H1 (cell line): ENCODE measurements around the gene G2E3. TPM values are rescaled to one million over a fixed set of nuclear protein-coding genes. Genes with fewer than 3 reads are reported as not detected.
A peak's percentile ranks its signal among the peaks of the same experiment; 100 is the strongest.
"Not testable (repeated sequence)": the region's sequence is repeated elsewhere in the genome, so short reads cannot be mapped to it uniquely, and the experiment has no call there.

ENCODE experiments used
- CTCF ChIA-PET: fragments of 300-600 bp; sonication (Branson Sonifier 250); formaldehyde crosslinking; loops from one replicate; lab custom pipeline; 2021; ENCODE audit not compliant: partially characterized antibody; lab: Charles Lee
- POLR2A ChIA-PET: fragments of 300-600 bp; sonication (Branson Sonifier 250); formaldehyde crosslinking; loops from one replicate; lab custom pipeline; 2021; ENCODE audit warnings: inconsistent platforms; ENCODE audit not compliant: partially characterized antibody; lab: Charles Lee
- DNase-seq, 2 experiments: peaks; one replicate each; pipeline versions ENCODE4 v3.0.0 to v3.0.0-alpha.2; 2010 to 2022; ENCODE audit warnings: low spot score in 2 of 2, low read depth in 1 of 2, mixed read lengths in 1 of 2
- FAIRE-seq: peaks from 2 replicates; lab custom pipeline; 2011; peaks lifted over from hg19 to GRCh38; lab: Jason Lieb, UNC
- H2AFZ ChIP-seq: 2 replicates; pipeline ENCODE4 v1.8.1; 2012; ENCODE audit warnings: low read length, inconsistent platforms
- H2AK5ac ChIP-seq: 2 replicates; pipeline ENCODE4 v1.6.1; 2013; ENCODE audit warnings: low read depth, low read length
- H2BK120ac ChIP-seq: replicated peaks from 2 replicates; pipeline ENCODE3; 2013; ENCODE audit warnings: low read depth, low read length, inconsistent platforms
- H2BK12ac ChIP-seq: 2 replicates; pipeline ENCODE4 v1.6.1; 2013; ENCODE audit warnings: low read depth, low read length
- H2BK15ac ChIP-seq: 2 replicates; pipeline ENCODE4 v1.6.1; 2013; ENCODE audit warnings: low read length
- H2BK20ac ChIP-seq: 2 replicates; pipeline ENCODE4 v1.6.1; 2013; ENCODE audit warnings: low read length
- H2BK5ac ChIP-seq: 2 replicates; pipeline ENCODE4 v1.6.1; 2013; ENCODE audit warnings: low read depth, low read length
- H3K14ac ChIP-seq: 2 replicates; pipeline ENCODE4 v1.6.1; 2013; ENCODE audit warnings: inconsistent platforms; ENCODE audit not compliant: insufficient read length
- H3K18ac ChIP-seq: 2 replicates; pipeline ENCODE4 v1.6.1; 2013; ENCODE audit warnings: low read length; ENCODE audit errors: extremely low read depth
- H3K23ac ChIP-seq: 2 replicates; pipeline ENCODE4 v1.6.1; 2013; ENCODE audit warnings: inconsistent platforms; ENCODE audit not compliant: insufficient read length
- H3K23me2 ChIP-seq: 2 replicates; pipeline ENCODE4 v1.6.1; 2013; ENCODE audit warnings: low read depth, low read length
- H3K27ac ChIP-seq: 2 replicates; pipeline ENCODE4 v1.6.1; 2011; ENCODE audit warnings: low read depth, low read length, inconsistent platforms
- H3K27me3 ChIP-seq, 4 experiments: replicated peaks in 1 of 4; 1 replicate in 1 of 4; 2 replicates in 3 of 4; pipeline versions ENCODE4 v1.6.1 to v1.8.1; 2011 to 2013; ENCODE audit warnings: low read length in 3 of 4, mild to moderate bottlenecking in 3 of 4, inconsistent platforms in 2 of 4, mixed read lengths in 2 of 4, moderate library complexity in 1 of 4; ENCODE audit not compliant: control insufficient read depth in 3 of 4, insufficient read depth in 3 of 4; ENCODE audit errors: extremely low read depth in 1 of 4
- H3K36me3 ChIP-seq, 4 experiments: 2 replicates each; pipeline versions ENCODE4 v1.6.1 to v1.8.1; 2011 to 2013; ENCODE audit warnings: mild to moderate bottlenecking in 4 of 4, low read length in 3 of 4, moderate library complexity in 2 of 4, control low read depth in 1 of 4, inconsistent platforms in 1 of 4; ENCODE audit not compliant: insufficient read depth in 4 of 4, control insufficient read depth in 2 of 4
- H3K4ac ChIP-seq: replicated peaks from 2 replicates; pipeline ENCODE3; 2013; ENCODE audit warnings: low read length, low read depth, mixed read lengths, inconsistent platforms; ENCODE audit not compliant: insufficient read length
- H3K4me1 ChIP-seq, 4 experiments: replicated peaks in 1 of 4; 1 replicate in 1 of 4; 2 replicates in 3 of 4; pipeline versions ENCODE4 v1.6.1 to v1.8.1; 2011 to 2013; ENCODE audit warnings: low read length in 3 of 4, inconsistent platforms in 2 of 4, mixed read lengths in 1 of 4; ENCODE audit not compliant: insufficient read depth in 4 of 4, control insufficient read depth in 3 of 4
- H3K4me2 ChIP-seq, 2 experiments: 2 replicates each; pipeline versions ENCODE4 v1.6.1 to v1.8.1; 2011 to 2013; ENCODE audit warnings: low read depth in 2 of 2, low read length in 2 of 2, control low read depth in 1 of 2, inconsistent platforms in 1 of 2, mild to moderate bottlenecking in 1 of 2; ENCODE audit not compliant: insufficient read depth in 1 of 2
- H3K4me3 ChIP-seq, 4 experiments: fragments of 200-600, 300-600 bp in 1 of 4; sonication (generic), shearing (Covaris generic), sonication (Bioruptor Twin) in 1 of 4; 2 replicates each; pipeline versions ENCODE4 v1.5.1 to v1.8.1; 2011 to 2016; ENCODE audit warnings: low read length in 4 of 4, low read depth in 3 of 4, control low read depth in 2 of 4, inconsistent platforms in 2 of 4, mild to moderate bottlenecking in 2 of 4, mixed read lengths in 1 of 4, moderate library complexity in 1 of 4; ENCODE audit not compliant: insufficient read depth in 2 of 4; ENCODE audit errors: extremely low read depth in 1 of 4
- H3K56ac ChIP-seq: replicated peaks from 2 replicates; pipeline ENCODE3; 2013; ENCODE audit warnings: low read depth, mild to moderate bottlenecking, mixed read lengths, low read length, inconsistent platforms; ENCODE audit not compliant: insufficient read length
- H3K79me1 ChIP-seq: 2 replicates; pipeline ENCODE4 v1.6.1; 2013; ENCODE audit warnings: low read depth, low read length, control low read depth
- H3K79me2 ChIP-seq, 2 experiments: 2 replicates each; pipeline versions ENCODE4 v1.6.1 to v1.8.1; 2012 to 2013; ENCODE audit warnings: low read length in 2 of 2, mild to moderate bottlenecking in 2 of 2, inconsistent platforms in 1 of 2; ENCODE audit not compliant: insufficient read depth in 2 of 2, control insufficient read depth in 1 of 2
- H3K9ac ChIP-seq, 4 experiments: replicated peaks in 1 of 4; 1 replicate in 1 of 4; 2 replicates in 3 of 4; pipeline versions ENCODE4 v1.6.1 to v1.8.1; 2011 to 2013; ENCODE audit warnings: low read depth in 3 of 4, low read length in 3 of 4, control low read depth in 2 of 4, mild to moderate bottlenecking in 2 of 4, moderate library complexity in 2 of 4, inconsistent platforms in 1 of 4; ENCODE audit errors: extremely low read depth in 1 of 4
- H3K9me3 ChIP-seq, 2 experiments: 2 replicates each; pipeline versions ENCODE4 v1.6.1 to v1.8.1; 2012 to 2013; ENCODE audit warnings: mild to moderate bottlenecking in 2 of 2, moderate library complexity in 2 of 2, control low read depth in 1 of 2, inconsistent platforms in 1 of 2, low read depth in 1 of 2, low read length in 1 of 2, mixed read lengths in 1 of 2; ENCODE audit not compliant: insufficient read depth in 2 of 2
- H4K20me1 ChIP-seq, 2 experiments: replicated peaks in 1 of 2; 2 replicates each; pipeline versions ENCODE3 to v1.8.1; 2011 to 2013; ENCODE audit warnings: inconsistent platforms in 2 of 2, low read length in 2 of 2, mild to moderate bottlenecking in 1 of 2; ENCODE audit not compliant: insufficient read depth in 2 of 2, control insufficient read depth in 1 of 2
- H4K5ac ChIP-seq: 2 replicates; pipeline ENCODE4 v1.6.1; 2013; ENCODE audit warnings: low read length, low read depth, mixed read lengths, inconsistent platforms; ENCODE audit not compliant: insufficient read length
- H4K8ac ChIP-seq: 2 replicates; pipeline ENCODE4 v1.8.0; 2013; ENCODE audit warnings: mild to moderate bottlenecking, moderate library complexity, low read length, inconsistent platforms; ENCODE audit not compliant: insufficient read depth; ENCODE audit errors: extremely low read depth
- H4K91ac ChIP-seq: replicated peaks from 2 replicates; pipeline ENCODE3; 2013; ENCODE audit warnings: low read length, mixed read lengths, inconsistent platforms; ENCODE audit not compliant: insufficient read length
- WGBS, 2 experiments: shearing (Covaris generic) in 1 of 2; methylation state at CpG; one replicate each; pipeline versions ENCODE4 v1.1.6 to v1.1.7; 2013 to 2015; ENCODE audit warnings: low lambda C conversion rate in 2 of 2, mixed read lengths in 2 of 2, inconsistent platforms in 1 of 2, low coverage in 1 of 2, missing lambda C conversion rate in 1 of 2; ENCODE audit not compliant: insufficient replicate concordance in 2 of 2, insufficient coverage in 1 of 2, insufficient read length in 1 of 2; ENCODE audit errors: extremely low coverage in 1 of 2, missing lambda C conversion rate in 1 of 2; 5-methylcytosine and 5-hydroxymethylcytosine counted together
- polyA plus RNA-seq, 7 experiments: library from polyadenylated mRNA; depleted of rRNA in 3 of 7; stranded (reverse) in 5 of 7; unstranded in 2 of 7; fragments of >200 nt in 5 of 7; fragments of 200-250 nt in 2 of 7; gene quantifications; 1 replicate in 5 of 7; 2 replicates in 1 of 7; 4 replicates in 1 of 7; pipeline versions ENCODE4 v1.2.1 to v1.2.3, GENCODE V29; 2011 to 2013; ENCODE audit warnings: missing spikeins in 2 of 7, mixed read lengths in 2 of 7
- total RNA-seq: library from RNA; stranded (reverse); fragmentation: NEBNext Ultra II Directional; extraction: Animal tissue kit (Norgen Biotek cat#: 25700); gene quantifications from 2 replicates; pipeline ENCODE4 v1.2.1, GENCODE V29; 2021

Gene G2E3
- total and polyA plus RNA-seq, 2 of the 8 experiments (the other 6 are each of a cell fraction or from before 2014, with no cell fraction given): 9.2 to 72.0 TPM

GRCh38 chr14:30574777-30575176, 15.8 kb downstream of the G2E3 start:
- not testable (repeated sequence) for H2BK15ac ChIP-seq, DNase-seq, H4K8ac ChIP-seq, H2BK120ac ChIP-seq, H3K27me3 ChIP-seq, H2BK12ac ChIP-seq, H2BK5ac ChIP-seq, H2AFZ ChIP-seq, H3K9me3 ChIP-seq, H4K5ac ChIP-seq, H3K27ac ChIP-seq, H2BK20ac ChIP-seq, H3K56ac ChIP-seq, H3K79me1 ChIP-seq, FAIRE-seq, H3K23ac ChIP-seq, H3K4ac ChIP-seq, H3K9ac ChIP-seq, H3K4me3 ChIP-seq, H3K23me2 ChIP-seq, H3K36me3 ChIP-seq, H2AK5ac ChIP-seq, H3K18ac ChIP-seq, H3K14ac ChIP-seq, H4K91ac ChIP-seq
- CTCF ChIA-PET: interaction anchor here (1.0 to 1.6 kb wide), 3 partner anchors 12 to 46 kb away, joined by 3 read pairs; no protein-coding TSS in a partner anchor
- peaks cover 0 to 17% (median 5%) of the 10 kb centered on the region in 4 experiments; a peak in 3 of 7 replicates for H3K4me1 ChIP-seq
- POLR2A ChIA-PET: interaction anchor here (1.1 kb wide), 1 partner anchor 16 kb away, joined by 3 read pairs; no protein-coding TSS in a partner anchor
- H3K4me2 ChIP-seq: peak overlapping the region in 1 of 2 experiments; percentile 12; a peak in 1 of 4 replicates
- WGBS, 2 experiments: 91% methylated on average over 3 of the region's 3 CpGs; no CpG with 5 or more reads in 1 of the 2 experiments
- H3K79me2 ChIP-seq: peaks cover 36 to 100% of the 10 kb centered on the region in 2 experiments
- peaks cover 13 to 18% of the 10 kb centered on the region in 2 experiments for H4K20me1 ChIP-seq

DNA sequence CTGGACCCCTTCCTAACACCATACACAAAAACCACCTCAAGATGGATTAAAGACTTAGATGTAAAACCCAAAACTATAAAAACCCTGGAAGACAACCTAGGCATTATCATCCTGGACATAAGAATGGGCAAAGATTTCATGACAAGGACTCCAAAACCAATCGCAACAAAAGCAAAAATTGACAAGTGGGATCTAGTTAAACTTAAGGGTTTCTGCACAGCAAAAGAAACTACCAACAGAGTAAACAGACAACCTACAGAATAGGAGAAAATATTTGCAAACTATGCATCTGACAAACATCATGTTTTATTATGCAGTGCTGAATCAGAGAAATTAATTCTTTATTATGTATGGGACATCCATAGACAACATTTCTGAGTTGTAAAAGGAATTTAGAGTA, 17.4 kb downstream of the G2E3 start:
- H2BK20ac ChIP-seq, H3K79me1 ChIP-seq, H3K9me3 ChIP-seq, H2AK5ac ChIP-seq, H4K91ac ChIP-seq, H3K27me3 ChIP-seq, H4K8ac ChIP-seq, H2BK15ac ChIP-seq, H2AFZ ChIP-seq, H4K5ac ChIP-seq, H3K14ac ChIP-seq, H2BK120ac ChIP-seq, POLR2A ChIA-PET, H3K23ac ChIP-seq, H3K23me2 ChIP-seq, H3K36me3 ChIP-seq, H3K18ac ChIP-seq, H3K4me3 ChIP-seq, H3K27ac ChIP-seq, H3K4me2 ChIP-seq, FAIRE-seq, H3K56ac ChIP-seq, DNase-seq, H3K4ac ChIP-seq, H2BK5ac ChIP-seq, H3K9ac ChIP-seq, H2BK12ac ChIP-seq: not testable (repeated sequence)
- Histone ChIP-seq H3K4me1 (peaks cover 0 to 17% (median 5%) of the 10 kb centered on the region in 4 experiments; a peak in 3 of 7 replicates), H4K20me1 (peaks cover 11 to 14% of the 10 kb centered on the region in 2 experiments), H3K79me2 (peaks cover 31 to 100% of the 10 kb centered on the region in 2 experiments)
- WGBS, 2 experiments: 89% methylated on average over 1 of the region's 1 CpG; no CpG with 5 or more reads in 1 of the 2 experiments
- CTCF ChIA-PET: interaction anchor here (1.6 kb wide), 1 partner anchor 13 kb away, joined by 3 read pairs; no protein-coding TSS in a partner anchor
